Omental fat pad (tissue), 4 donors: Measurements from ENCODE around the gene MYO10. TPM values are rescaled to one million over a fixed set of nuclear protein-coding genes. Genes with fewer than 3 reads are reported as not detected.
"Not testable (repeated sequence)": the region's sequence is repeated elsewhere in the genome, so short reads cannot be mapped to it uniquely, and the experiment has no call there.

Experiments
- ATAC-seq: fragments of 150-250 bp; one replicate; pipeline ENCODE4 v1.9.1; 2016; ENCODE audit warnings: mild to moderate bottlenecking, moderate library complexity; ENCODE audit not compliant: low FRiP score
- DNase-seq: peaks from one replicate; pipeline ENCODE4 v3.0.0-alpha.2; 2019; ENCODE audit warnings: low spot score
- CTCF ChIP-seq, 3 donors: fragments of 450-650 bp; IDR thresholded peaks; one replicate each; pipeline ENCODE4 v1.5.1; 2016 to 2017; ENCODE audit warnings: antibody characterized with exemption in 3 of 3, mild to moderate bottlenecking in 3 of 3, moderate library complexity in 2 of 3
- total RNA-seq, 4 donors: library from RNA; depleted of rRNA; stranded (reverse); fragments of >200 nt; gene quantifications; one replicate each; pipeline ENCODE4 v1.1.0, GENCODE V29; 2016

MYO10 gene
- total RNA-seq, 4 donors from 2014 or later: 12.1 to 35.8 (median 17.7) TPM

- TF ChIP-seq CTCF (IDR thresholded peaks at IDR 0.05): no peak
- ATAC-seq (no peak), DNase-seq (no peak)
These were observed 91.1 kb downstream of the MYO10 start for GRCh38 chr5:16844952-16845351.

DNA sequence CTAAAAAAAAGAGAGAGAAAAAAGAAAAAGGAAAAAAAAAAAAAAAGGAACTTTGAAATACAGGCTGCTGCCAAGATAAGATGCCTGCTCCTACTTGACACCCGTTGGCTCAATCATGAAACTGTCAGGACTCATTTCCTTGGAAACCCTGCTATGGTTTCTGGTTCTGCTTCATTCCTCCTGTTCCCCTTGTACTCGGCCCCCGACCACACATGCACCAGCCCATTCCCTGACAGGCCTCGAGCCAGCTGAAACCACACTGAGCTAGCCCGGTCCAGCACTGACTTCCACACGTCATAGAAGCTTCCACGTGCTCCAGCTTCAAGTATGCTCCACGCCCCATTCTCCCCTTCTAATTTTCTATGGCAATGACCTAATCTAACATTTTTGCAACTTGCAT lies 93.2 kb downstream of the MYO10 start:
- no peak for TF ChIP-seq CTCF (IDR thresholded peaks at IDR 0.05)
- ATAC-seq: no peak
- no peak for DNase-seq

DNA sequence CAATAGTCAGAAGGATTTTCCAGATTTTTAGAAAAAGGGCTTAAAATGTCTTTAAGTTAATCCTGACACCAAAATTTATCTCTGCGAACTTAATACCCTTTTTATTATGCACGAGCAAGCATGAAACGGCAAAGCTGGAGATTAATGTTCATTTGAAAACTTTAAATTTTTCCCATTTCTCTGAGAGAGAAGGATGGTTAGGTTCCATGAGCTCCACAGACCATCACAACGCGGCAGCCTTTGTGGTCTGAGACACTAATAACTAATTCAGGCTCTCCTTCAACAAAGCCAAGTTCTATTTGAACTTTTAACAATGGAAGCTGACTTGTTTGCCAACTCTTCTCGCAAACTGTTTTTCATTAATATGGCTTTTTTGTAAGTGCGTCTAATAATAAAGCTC lies 94.7 kb downstream of the MYO10 start:
- TF ChIP-seq CTCF (IDR thresholded peaks at IDR 0.05): no peak
- ATAC-seq (no peak), DNase-seq (no peak)

GRCh38 chr5:16837305-16837704 lies 98.8 kb downstream of the MYO10 start:
- DNase-seq (no peak), ATAC-seq (no peak)
- TF ChIP-seq CTCF (IDR thresholded peaks at IDR 0.05): no peak

GRCh38 chr5:16834029-16834428 lies 102.1 kb downstream of the MYO10 start:
- TF ChIP-seq CTCF (IDR thresholded peaks at IDR 0.05): no peak
- ATAC-seq (no peak), DNase-seq (no peak)

GRCh38 chr5:16831326-16831725 lies 104.8 kb downstream of the MYO10 start:
- ATAC-seq, DNase-seq: not testable (repeated sequence)

- no peak for ATAC-seq
- no peak for DNase-seq
- no peak for TF ChIP-seq CTCF (IDR thresholded peaks at IDR 0.05)
These were observed 108.3 kb downstream of the MYO10 start for GRCh38 chr5:16827755-16828154.
